OCI-LY3 (cell line): ENCODE measurements around the gene GRIK4.
"Not testable (repeated sequence)": the region's sequence is repeated elsewhere in the genome, so short reads cannot be mapped to it uniquely, and the experiment has no call there.

ENCODE experiments used
- H2AFZ ChIP-seq: fragments of 200-600, 300-600 bp; shearing (Covaris generic); 2 replicates; pipeline ENCODE4 v1.6.0; 2014; ENCODE audit warnings: antibody characterized with exemption, low read depth, low read length
- H3K27ac ChIP-seq: fragments of 200-600, 300-600 bp; sonication (generic); 2 replicates; pipeline ENCODE4 v1.5.1; 2014; ENCODE audit warnings: mild to moderate bottlenecking, low read length, moderate library complexity, mixed read lengths
- H3K27me3 ChIP-seq: fragments of 200-600, 300-600 bp; sonication (generic); 2 replicates; pipeline ENCODE4 v1.6.1; 2014; ENCODE audit warnings: low read depth, low read length, mixed read lengths
- H3K36me3 ChIP-seq: fragments of 200-600, 300-600 bp; sonication (generic); replicated peaks from 2 replicates; pipeline ENCODE3; 2014; ENCODE audit warnings: low read depth, low read length, mixed read lengths
- H3K4me1 ChIP-seq: fragments of 300-600, 200-600 bp; sonication (generic); 2 replicates; pipeline ENCODE4 v1.6.1; 2014; ENCODE audit warnings: low read length, mixed read lengths
- H3K4me2 ChIP-seq: fragments of 200-600, 300-600 bp; sonication (generic); 2 replicates; pipeline ENCODE4 v1.6.1; 2014; ENCODE audit warnings: low read length, mixed read lengths
- H3K4me3 ChIP-seq: fragments of 300-600, 200-600 bp; sonication (generic); 2 replicates; pipeline ENCODE4 v1.5.1; 2014; ENCODE audit warnings: antibody characterized with exemption, mild to moderate bottlenecking, low read length, moderate library complexity
- H3K79me2 ChIP-seq: fragments of 300-600, 200-600 bp; shearing (Covaris generic); 2 replicates; pipeline ENCODE4 v1.6.1; 2014; ENCODE audit warnings: mild to moderate bottlenecking, low read length, mixed read lengths
- H3K9ac ChIP-seq: fragments of 300-600, 200-600 bp; shearing (Covaris generic); 2 replicates; pipeline ENCODE4 v1.6.0; 2014; ENCODE audit warnings: mild to moderate bottlenecking, low read length, moderate library complexity
- H3K9me3 ChIP-seq: fragments of 200-600, 300-600 bp; shearing (Covaris generic); 2 replicates; pipeline ENCODE4 v1.6.1; 2014; ENCODE audit warnings: low read length, mixed read lengths; ENCODE audit not compliant: insufficient read depth
- H4K20me1 ChIP-seq: fragments of 200-600, 300-600 bp; sonication (generic); 2 replicates; pipeline ENCODE4 v1.6.1; 2016; ENCODE audit warnings: low read length, mixed read lengths; ENCODE audit not compliant: insufficient read depth
- CTCF ChIP-seq: fragments of 200-600, 300-600 bp; sonication (generic); IDR thresholded peaks from 2 replicates; pipeline ENCODE4 v1.5.1; 2014; ENCODE audit warnings: antibody characterized with exemption, low read length, low read depth
- EZH2phosphoT487 ChIP-seq: fragments of 200-600 bp; shearing (Covaris generic); IDR thresholded peaks from 2 replicates; pipeline ENCODE4 v1.6.1; 2018; ENCODE audit warnings: antibody characterized with exemption, mixed run types, low read depth

The GRIK4 gene

GRCh38 chr11:120501440-120501839 is 10.1 kb upstream of the GRIK4 start:
- Histone ChIP-seq H3K9ac (no peak overlapping the region), H3K9me3 (no peaks in the 10 kb centered on the region), H3K4me1 (peaks cover 6% of the 10 kb centered on the region), H3K27ac (no peak overlapping the region), H2AFZ (no peak overlapping the region), H3K79me2 (no peaks in the 10 kb centered on the region), H3K4me3 (no peak overlapping the region), H3K27me3 (peaks cover 34% of the 10 kb centered on the region), H4K20me1 (no peaks in the 10 kb centered on the region), H3K36me3 (no peaks in the 10 kb centered on the region), H3K4me2 (no peak overlapping the region)
- TF ChIP-seq CTCF (no peak), EZH2phosphoT487 (no peak)

GRCh38 chr11:120501976-120502755 is 9.4 kb upstream of the GRIK4 start:
- no peak for TF ChIP-seq EZH2phosphoT487
- TF ChIP-seq CTCF: no peak
- Histone ChIP-seq H3K4me1 (peaks cover 6% of the 10 kb centered on the region), H4K20me1 (no peaks in the 10 kb centered on the region), H3K4me2 (no peak overlapping the region), H3K9ac (no peak overlapping the region), H3K36me3 (no peaks in the 10 kb centered on the region), H3K27me3 (peaks cover 41% of the 10 kb centered on the region), H3K9me3 (no peaks in the 10 kb centered on the region), H3K27ac (no peak overlapping the region), H3K79me2 (no peaks in the 10 kb centered on the region), H2AFZ (no peak overlapping the region), H3K4me3 (no peak overlapping the region)

GRCh38 chr11:120503529-120503928 is 8.0 kb upstream of the GRIK4 start:
- peaks cover 51% of the 10 kb centered on the region for H3K27me3 ChIP-seq

GRCh38 chr11:120505801-120506425 is 5.6 kb upstream of the GRIK4 start:
- Histone ChIP-seq H3K9me3 (no peaks in the 10 kb centered on the region), H3K36me3 (no peaks in the 10 kb centered on the region), H3K4me1 (peaks cover 8% of the 10 kb centered on the region), H3K27ac (no peak overlapping the region), H3K79me2 (no peaks in the 10 kb centered on the region), H2AFZ (no peak overlapping the region), H3K9ac (no peak overlapping the region), H4K20me1 (no peaks in the 10 kb centered on the region), H3K4me3 (no peak overlapping the region), H3K4me2 (no peak overlapping the region), H3K27me3 (peaks cover 64% of the 10 kb centered on the region)
- TF ChIP-seq CTCF (no peak), EZH2phosphoT487 (no peak)

More at GRCh38 chr11:120503529-120503928, 8.0 kb upstream of the GRIK4 start:
- not testable (repeated sequence) for H3K9me3 ChIP-seq, H2AFZ ChIP-seq, H3K79me2 ChIP-seq, H3K4me1 ChIP-seq, H3K4me3 ChIP-seq, H3K36me3 ChIP-seq, H4K20me1 ChIP-seq, H3K27ac ChIP-seq, H3K9ac ChIP-seq
- H3K4me2 ChIP-seq: peak overlapping the region; percentile 22; the same call in 1 of the 2 replicates
